ENCODE data around the gene G2E3.

DNA sequence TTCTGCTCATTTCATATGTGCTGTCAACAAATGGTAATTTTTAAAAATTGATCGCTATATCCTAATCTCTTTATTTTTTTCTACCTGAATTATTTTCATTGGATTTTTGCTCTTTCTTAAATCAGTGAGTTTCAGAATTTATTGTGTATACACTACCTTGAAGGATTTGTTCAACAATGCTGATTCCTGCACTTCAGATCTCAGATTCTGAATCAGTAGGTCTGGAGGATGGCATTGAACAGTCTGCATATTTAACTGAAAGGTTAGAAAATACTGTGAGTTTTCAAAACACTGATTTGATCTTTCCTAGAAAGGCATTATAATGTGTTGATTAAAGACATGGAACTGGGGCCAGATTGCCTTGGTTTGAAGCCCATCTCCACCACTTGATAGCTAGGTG, 1.6 kb downstream of the G2E3 start:
- TF ChIP-seq POLR2AphosphoS5 (IDR thresholded peaks at IDR 0.05; ENCODE audit: borderline replicate concordance, low read depth, low read length) (no peak), EZH2 (IDR thresholded peaks at IDR 0.05) (no peak), FOXP2 (optimal IDR thresholded peaks at IDR 0.05; ENCODE audit: control extremely low read depth, extremely low read length, insufficient read depth) (no peak)

Measured in SK-N-MC (cell line).